ENCODE measurements around the gene BCL2L12.
A peak's percentile ranks its signal among the peaks of the same experiment; 100 is the strongest.

DNA sequence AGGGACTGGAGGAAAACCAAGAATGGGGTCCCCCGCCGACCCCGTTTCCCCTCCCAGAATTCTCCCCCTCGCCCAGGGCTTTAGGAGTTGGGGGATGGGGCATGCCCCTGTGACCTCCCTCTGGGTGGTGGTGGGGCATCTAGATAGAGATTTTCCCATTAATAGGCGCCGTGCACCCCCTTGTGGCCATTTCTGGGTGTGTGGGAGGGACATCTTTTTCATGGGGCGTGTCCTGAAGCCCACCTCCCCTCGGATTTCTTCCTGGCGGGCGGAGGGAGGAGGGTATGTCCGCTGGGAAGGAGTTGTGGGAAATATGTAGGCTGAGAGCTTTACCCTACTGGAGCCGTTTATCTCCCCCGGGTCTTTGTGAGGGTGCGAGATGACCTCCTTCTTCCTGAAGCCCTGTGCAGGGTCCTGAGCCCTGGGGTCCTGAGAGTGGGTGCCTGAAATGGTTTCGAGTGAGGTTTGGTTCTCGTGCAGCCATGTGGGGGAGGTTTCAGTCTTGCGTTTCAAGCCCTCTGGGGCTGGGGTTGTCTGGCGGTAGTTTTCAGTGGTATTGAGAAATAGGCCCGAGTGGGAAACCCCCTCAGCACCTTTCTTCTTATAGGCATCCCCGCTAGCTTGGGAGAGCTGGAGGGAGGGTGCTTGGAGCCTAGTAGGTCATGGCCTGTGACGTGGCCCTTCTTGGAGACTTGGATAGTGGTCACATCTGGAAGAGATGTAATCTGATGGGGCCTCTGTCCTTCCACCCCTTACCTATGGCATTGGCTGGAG is 12.4 kb downstream of the BCL2L12 start:
- TF ChIP-seq, protein P1, sequence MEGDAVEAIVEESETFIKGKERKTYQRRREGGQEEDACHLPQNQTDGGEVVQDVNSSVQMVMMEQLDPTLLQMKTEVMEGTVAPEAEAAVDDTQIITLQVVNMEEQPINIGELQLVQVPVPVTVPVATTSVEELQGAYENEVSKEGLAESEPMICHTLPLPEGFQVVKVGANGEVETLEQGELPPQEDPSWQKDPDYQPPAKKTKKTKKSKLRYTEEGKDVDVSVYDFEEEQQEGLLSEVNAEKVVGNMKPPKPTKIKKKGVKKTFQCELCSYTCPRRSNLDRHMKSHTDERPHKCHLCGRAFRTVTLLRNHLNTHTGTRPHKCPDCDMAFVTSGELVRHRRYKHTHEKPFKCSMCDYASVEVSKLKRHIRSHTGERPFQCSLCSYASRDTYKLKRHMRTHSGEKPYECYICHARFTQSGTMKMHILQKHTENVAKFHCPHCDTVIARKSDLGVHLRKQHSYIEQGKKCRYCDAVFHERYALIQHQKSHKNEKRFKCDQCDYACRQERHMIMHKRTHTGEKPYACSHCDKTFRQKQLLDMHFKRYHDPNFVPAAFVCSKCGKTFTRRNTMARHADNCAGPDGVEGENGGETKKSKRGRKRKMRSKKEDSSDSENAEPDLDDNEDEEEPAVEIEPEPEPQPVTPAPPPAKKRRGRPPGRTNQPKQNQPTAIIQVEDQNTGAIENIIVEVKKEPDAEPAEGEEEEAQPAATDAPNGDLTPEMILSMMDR (IDR thresholded peaks at IDR 0.05), result peak; percentile 40 to 63 (median 61)
- TF ChIP-seq EP300 (IDR thresholded peaks at IDR 0.05), result no peak
- no peak for TF ChIP-seq POLR2A (IDR thresholded peaks at IDR 0.05; ENCODE audit: low read depth)
- no peak for TF ChIP-seq POLR2AphosphoS5 (IDR thresholded peaks at IDR 0.05)
